ENCODE data around the gene QPCT. TPM values are rescaled to one million over a fixed set of nuclear protein-coding genes. Genes with fewer than 3 reads are reported as not detected.
A peak's percentile ranks its signal among the peaks of the same experiment; 100 is the strongest.
"Not testable (repeated sequence)": the region's sequence is repeated elsewhere in the genome, so short reads cannot be mapped to it uniquely, and the experiment has no call there.

Gene QPCT
- total RNA-seq, 1 donor from 2014 or later, result 2.1 TPM

DNA sequence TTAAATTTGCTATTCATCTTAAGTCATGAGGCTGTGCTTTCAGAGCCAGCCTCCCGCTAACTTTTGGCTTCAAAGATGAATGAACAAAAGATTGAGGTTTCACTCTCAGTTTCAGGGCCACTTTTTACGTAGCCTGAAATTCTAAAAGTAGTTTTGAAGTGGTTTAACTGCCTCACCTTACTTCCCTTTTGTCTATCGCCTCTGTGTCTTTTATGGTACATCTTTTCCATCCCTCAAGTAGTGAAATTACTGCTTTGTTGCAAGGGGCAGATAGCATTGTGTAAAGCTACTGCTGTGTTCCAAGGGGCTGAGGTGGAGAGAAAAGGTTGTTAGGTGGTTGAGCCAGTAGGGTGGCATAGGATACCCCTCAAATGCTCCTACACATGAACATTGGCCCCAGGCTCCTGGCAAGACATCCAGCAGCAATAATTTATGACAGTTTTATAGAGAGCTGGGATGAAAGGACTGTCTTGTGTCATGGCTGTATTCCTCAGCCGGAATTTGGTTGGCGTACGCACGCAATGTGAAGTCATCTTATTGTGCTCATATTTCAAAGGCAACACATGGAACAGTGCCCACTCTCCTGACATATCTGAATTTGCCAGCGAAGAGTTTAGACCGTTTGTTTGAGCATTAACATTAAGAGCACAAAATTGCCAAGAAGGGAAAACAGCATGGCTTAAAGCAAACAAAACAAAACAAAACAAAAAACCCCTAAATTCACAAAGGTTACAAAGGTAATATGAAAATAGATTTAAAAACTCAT lies 32.2 kb downstream of the QPCT start:
- peak; percentile 85 for DNase-seq
- peak overlapping the region; percentile 89 for H3K27ac Mint-ChIP-seq
- H3K4me1 Mint-ChIP-seq, result peaks cover 32% of the 10 kb centered on the region
- peaks cover 2% of the 10 kb centered on the region for H3K36me3 Mint-ChIP-seq (ENCODE audit: low read depth)
- intact Hi-C loops (cut with micrococcal nuclease), result loop anchor here (1.0 to 5.0 kb wide), 8 partner anchors 8 to 496 kb away; partner anchors contain the start of genes CEBPZ, NDUFAF7 and QPCT
- no peaks in the 10 kb centered on the region for H3K9me3 Mint-ChIP-seq
- peaks cover 49% of the 10 kb centered on the region for H3K27me3 Mint-ChIP-seq
- H3K4me3 Mint-ChIP-seq, result peak overlapping the region; percentile 77

DNA sequence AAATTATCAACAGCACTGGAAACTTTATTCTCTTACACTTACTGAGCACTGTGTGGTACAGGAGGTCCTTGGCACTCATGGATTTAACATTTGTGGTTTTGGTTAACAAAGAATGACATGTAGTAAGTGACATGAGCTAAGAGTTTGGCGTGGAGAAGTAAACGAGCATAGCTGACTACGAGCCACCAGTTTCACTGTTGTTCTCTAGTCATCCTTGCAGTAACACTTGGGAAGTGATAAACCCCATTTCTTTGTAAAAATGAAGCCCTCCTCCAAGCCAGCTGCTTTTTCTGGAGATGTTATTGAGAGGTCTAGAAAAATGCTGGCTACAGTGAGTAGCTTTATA lies 32.7 kb downstream of the QPCT start:
- H3K36me3 Mint-ChIP-seq (ENCODE audit: low read depth), result peaks cover 2% of the 10 kb centered on the region
- peaks cover 32% of the 10 kb centered on the region for H3K4me1 Mint-ChIP-seq
- no peaks in the 10 kb centered on the region for H3K9me3 Mint-ChIP-seq
- peak overlapping the region; percentile 89 for H3K27ac Mint-ChIP-seq
- intact Hi-C loops (cut with micrococcal nuclease), result loop anchor here (1.0 to 5.0 kb wide), 3 partner anchors 35 to 260 kb away; partner anchors contain the start of gene QPCT
- peak overlapping the region; percentile 77 for H3K4me3 Mint-ChIP-seq
- peak; percentile 73 for DNase-seq
- H3K27me3 Mint-ChIP-seq, result peaks cover 44% of the 10 kb centered on the region

DNA sequence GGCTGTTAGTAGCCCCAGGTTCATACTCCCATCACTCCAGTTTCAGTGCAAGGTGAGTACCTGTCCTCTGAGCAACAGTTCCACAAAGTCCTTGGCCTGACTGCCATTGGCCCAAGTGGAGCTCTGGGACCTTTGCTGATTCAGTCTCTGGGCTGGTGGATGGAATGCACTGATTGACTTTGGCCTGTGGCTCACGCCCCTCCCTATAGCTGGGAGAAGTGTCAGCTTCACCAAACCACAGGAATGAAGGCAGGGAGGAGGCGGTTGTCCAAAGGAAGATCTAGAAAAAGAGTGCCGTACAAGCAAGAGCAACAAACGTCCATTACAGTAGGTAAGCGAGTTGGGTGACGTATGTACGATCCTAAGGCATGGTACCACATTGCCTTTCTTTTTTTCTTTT lies 34.0 kb downstream of the QPCT start:
- intact Hi-C loops (cut with micrococcal nuclease), result loop anchor here (5.0 kb wide), 2 partner anchors 36 to 259 kb away; partner anchors contain the start of gene QPCT
- Mint-ChIP-seq H3K27me3 (peaks cover 36% of the 10 kb centered on the region), H3K4me3 (no peak overlapping the region), H3K36me3 (ENCODE audit: low read depth) (peaks cover 2% of the 10 kb centered on the region), H3K27ac (no peak overlapping the region), H3K4me1 (peaks cover 31% of the 10 kb centered on the region), H3K9me3 (no peaks in the 10 kb centered on the region)
- peak; percentile 51 for DNase-seq

GRCh38 chr2:37379881-37380296 lies 35.5 kb downstream of the QPCT start:
- H3K4me1 Mint-ChIP-seq, result peaks cover 30% of the 10 kb centered on the region
- peak; percentile 52 for DNase-seq
- no peaks in the 10 kb centered on the region for H3K9me3 Mint-ChIP-seq
- H3K36me3 Mint-ChIP-seq (ENCODE audit: low read depth), result peaks cover 1% of the 10 kb centered on the region
- intact Hi-C loops (cut with micrococcal nuclease), result loop anchor here (5.0 kb wide), 2 partner anchors 38 to 257 kb away; partner anchors contain the start of gene QPCT
- H3K4me3 Mint-ChIP-seq, result no peak overlapping the region
- no peak overlapping the region for H3K27ac Mint-ChIP-seq
- H3K27me3 Mint-ChIP-seq, result peaks cover 26% of the 10 kb centered on the region

DNA sequence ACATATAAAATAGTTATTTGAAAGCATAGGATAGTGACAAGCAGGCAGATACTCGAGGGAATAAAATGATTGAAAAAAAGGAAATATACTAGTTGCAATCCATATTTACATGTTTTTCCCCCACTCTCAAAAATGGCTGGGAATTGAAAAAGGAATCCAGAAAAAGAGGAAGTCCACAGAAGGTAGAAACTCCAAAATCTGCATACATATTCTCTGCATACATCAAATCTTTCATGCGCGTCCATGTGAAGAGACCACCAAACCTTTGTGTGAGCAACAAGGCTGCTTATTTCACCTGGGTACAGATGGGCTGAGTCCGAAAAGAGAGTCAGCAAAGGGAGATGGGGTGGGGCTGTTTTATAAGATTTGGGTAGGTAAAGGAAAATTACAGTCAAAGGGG lies 36.4 kb downstream of the QPCT start:
- Mint-ChIP-seq H3K4me1 (peaks cover 23% of the 10 kb centered on the region), H3K27me3 (peaks cover 21% of the 10 kb centered on the region)
- H3K9me3 Mint-ChIP-seq; intact Hi-C loops (cut with micrococcal nuclease); H3K4me3 Mint-ChIP-seq; H3K27ac Mint-ChIP-seq; H3K36me3 Mint-ChIP-seq (ENCODE audit: low read depth): not testable (repeated sequence)
- DNase-seq, result peak; percentile 23

DNA sequence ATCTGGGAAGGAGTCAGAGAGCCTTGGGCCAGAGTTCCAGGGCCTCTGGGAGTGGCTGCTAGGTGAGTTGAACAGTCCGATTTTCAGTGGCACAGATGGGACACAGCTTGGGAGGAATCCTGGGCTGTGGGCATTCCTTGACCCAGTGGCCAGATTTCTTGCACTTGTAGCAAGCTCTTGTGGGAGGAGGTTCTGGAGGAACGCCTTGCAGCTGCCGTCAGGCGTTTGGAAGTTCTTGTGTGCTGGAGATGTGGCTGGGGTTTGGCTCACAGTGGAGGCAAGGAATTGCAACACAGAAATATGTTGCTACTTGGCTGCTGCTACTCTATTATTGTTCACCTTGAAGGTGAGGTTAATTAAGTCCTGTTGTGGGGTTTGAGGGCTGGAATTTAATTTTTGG lies 39.8 kb downstream of the QPCT start:
- intact Hi-C loops (cut with micrococcal nuclease); H3K9me3 Mint-ChIP-seq; H3K4me3 Mint-ChIP-seq: not testable (repeated sequence)

GRCh38 chr2:37387148-37387835 lies 42.9 kb downstream of the QPCT start:
- Mint-ChIP-seq H3K27ac (no peak overlapping the region), H3K27me3 (no peaks in the 10 kb centered on the region), H3K36me3 (ENCODE audit: low read depth) (peaks cover 5% of the 10 kb centered on the region), H3K4me3 (no peak overlapping the region), H3K4me1 (peaks cover 12% of the 10 kb centered on the region), H3K9me3 (no peaks in the 10 kb centered on the region)
- intact Hi-C loops (cut with micrococcal nuclease), result no loop called here
- DNase-seq, result peak; percentile 47

More for the DNA sequence above, 39.8 kb downstream of the QPCT start:
- H3K36me3 Mint-ChIP-seq (ENCODE audit: low read depth); H3K4me1 Mint-ChIP-seq; H3K27ac Mint-ChIP-seq; H3K27me3 Mint-ChIP-seq: not testable (repeated sequence)
- DNase-seq, result peak; percentile 45

GRCh38 chr2:37388074-37388473 lies 43.6 kb downstream of the QPCT start:
- Mint-ChIP-seq H3K27me3 (no peaks in the 10 kb centered on the region), H3K36me3 (ENCODE audit: low read depth) (peaks cover 5% of the 10 kb centered on the region), H3K9me3 (no peaks in the 10 kb centered on the region), H3K4me1 (peaks cover 12% of the 10 kb centered on the region), H3K27ac (no peak overlapping the region), H3K4me3 (no peak overlapping the region)
- DNase-seq, result peak; percentile 49
- intact Hi-C loops (cut with micrococcal nuclease), result no loop called here

DNA sequence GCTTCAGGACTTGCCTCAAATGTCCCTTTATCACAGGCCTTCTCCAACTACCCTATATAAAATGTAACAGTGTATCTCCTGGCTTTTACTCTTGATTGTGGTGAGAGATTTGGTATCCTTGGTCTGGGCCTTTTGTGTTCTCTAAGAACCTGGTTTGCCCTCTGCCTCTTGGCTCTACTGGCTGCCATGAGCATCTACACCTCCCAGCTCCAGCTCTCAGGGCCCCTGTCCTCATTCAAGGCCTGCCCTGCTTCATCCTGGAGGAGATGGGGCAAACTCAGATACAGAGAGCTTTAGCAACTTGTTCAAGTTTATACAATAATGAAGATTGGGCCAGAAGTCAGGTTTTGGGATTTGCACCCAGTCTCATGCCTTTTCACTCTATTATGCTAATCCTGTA lies 45.0 kb downstream of the QPCT start:
- intact Hi-C loops (cut with micrococcal nuclease), result no loop called here
- Mint-ChIP-seq H3K36me3 (ENCODE audit: low read depth) (peaks cover 5% of the 10 kb centered on the region), H3K27me3 (peaks cover 8% of the 10 kb centered on the region), H3K4me1 (peaks cover 19% of the 10 kb centered on the region), H3K4me3 (peak overlapping the region; percentile 53), H3K9me3 (no peaks in the 10 kb centered on the region), H3K27ac (peak overlapping the region; percentile 23)
- peak; percentile 54 for DNase-seq

GRCh38 chr2:37389989-37390765 lies 45.7 kb downstream of the QPCT start:
- peak; percentile 91 for DNase-seq
- H3K4me3 Mint-ChIP-seq, result peak overlapping the region; percentile 53
- intact Hi-C loops (cut with micrococcal nuclease), result loop anchor here (1.0 to 10.0 kb wide), 9 partner anchors 14 to 985 kb away; partner anchors contain the start of genes ATL2, CEBPZ and NDUFAF7
- H3K36me3 Mint-ChIP-seq (ENCODE audit: low read depth), result peaks cover 5% of the 10 kb centered on the region
- peaks cover 19% of the 10 kb centered on the region for H3K4me1 Mint-ChIP-seq
- no peaks in the 10 kb centered on the region for H3K9me3 Mint-ChIP-seq
- peaks cover 8% of the 10 kb centered on the region for H3K27me3 Mint-ChIP-seq
- peak overlapping the region; percentile 92 for H3K27ac Mint-ChIP-seq

GRCh38 chr2:37390777-37391176 lies 46.3 kb downstream of the QPCT start:
- peak overlapping the region; percentile 43 for H3K4me3 Mint-ChIP-seq

GRCh38 chr2:37391711-37392110 lies 47.3 kb downstream of the QPCT start:
- DNase-seq, result peak; percentile 57
- peaks cover 10% of the 10 kb centered on the region for H3K27me3 Mint-ChIP-seq
- no peak overlapping the region for H3K27ac Mint-ChIP-seq
- peaks cover 23% of the 10 kb centered on the region for H3K4me1 Mint-ChIP-seq
- peaks cover 5% of the 10 kb centered on the region for H3K36me3 Mint-ChIP-seq (ENCODE audit: low read depth)
- H3K4me3 Mint-ChIP-seq, result peak overlapping the region; percentile 11
- intact Hi-C loops (cut with micrococcal nuclease), result loop anchor here (2.0 to 10.0 kb wide), 3 partner anchors 195 to 983 kb away; partner anchors contain the start of gene ATL2
- no peaks in the 10 kb centered on the region for H3K9me3 Mint-ChIP-seq

More at GRCh38 chr2:37390777-37391176, 46.3 kb downstream of the QPCT start:
- H3K9me3 Mint-ChIP-seq, result no peaks in the 10 kb centered on the region
- peaks cover 9% of the 10 kb centered on the region for H3K27me3 Mint-ChIP-seq
- H3K27ac Mint-ChIP-seq, result peak overlapping the region; percentile 92
- peaks cover 20% of the 10 kb centered on the region for H3K4me1 Mint-ChIP-seq
- DNase-seq, result no peak
- intact Hi-C loops (cut with micrococcal nuclease), result loop anchor here (1.0 to 10.0 kb wide), 9 partner anchors 14 to 984 kb away; partner anchors contain the start of genes ATL2, CEBPZ and NDUFAF7
- H3K36me3 Mint-ChIP-seq (ENCODE audit: low read depth), result peaks cover 5% of the 10 kb centered on the region

- no peaks in the 10 kb centered on the region for H3K9me3 Mint-ChIP-seq
- intact Hi-C loops (cut with micrococcal nuclease), result loop anchor here (5.0 to 10.0 kb wide), 2 partner anchors 875 to 982 kb away; partner anchors contain the start of gene ATL2
- peak; percentile 45 for DNase-seq
- peaks cover 10% of the 10 kb centered on the region for H3K27me3 Mint-ChIP-seq
- H3K4me1 Mint-ChIP-seq, result peaks cover 23% of the 10 kb centered on the region
- peaks cover 5% of the 10 kb centered on the region for H3K36me3 Mint-ChIP-seq (ENCODE audit: low read depth)
- no peak overlapping the region for H3K27ac Mint-ChIP-seq
- no peak overlapping the region for H3K4me3 Mint-ChIP-seq
Measured at GRCh38 chr2:37392428-37392827, 48.0 kb downstream of the QPCT start.
